Adrenal gland (tissue), 5 donors: ENCODE measurements around the gene SEMA3E.

ENCODE experiments used
- POLR2A ChIP-seq, 2 donors: fragments of 450-650 bp; IDR thresholded peaks; one replicate each; pipeline ENCODE4 v1.6.1; 2017; ENCODE audit warnings: antibody characterized with exemption in 2 of 2, mild to moderate bottlenecking in 2 of 2, moderate library complexity in 1 of 2
- TF ChIP-seq, protein P1 (sequence below), 6 experiments: fragments of 450-650 bp in 4 of 6; fragments of 200-600 bp in 2 of 6; sonication (generic) in 1 of 6; IDR thresholded peaks; 1 replicate in 5 of 6; 2 replicates in 1 of 6; pipeline versions ENCODE4 v1.5.1 to v1.8.0; 2016 to 2021; ENCODE audit warnings: antibody characterized with exemption in 6 of 6, mild to moderate bottlenecking in 2 of 6, moderate library complexity in 1 of 6
- donor health status: DM: no; HTN: no; CAD: no.

- TF ChIP-seq, protein P1, sequence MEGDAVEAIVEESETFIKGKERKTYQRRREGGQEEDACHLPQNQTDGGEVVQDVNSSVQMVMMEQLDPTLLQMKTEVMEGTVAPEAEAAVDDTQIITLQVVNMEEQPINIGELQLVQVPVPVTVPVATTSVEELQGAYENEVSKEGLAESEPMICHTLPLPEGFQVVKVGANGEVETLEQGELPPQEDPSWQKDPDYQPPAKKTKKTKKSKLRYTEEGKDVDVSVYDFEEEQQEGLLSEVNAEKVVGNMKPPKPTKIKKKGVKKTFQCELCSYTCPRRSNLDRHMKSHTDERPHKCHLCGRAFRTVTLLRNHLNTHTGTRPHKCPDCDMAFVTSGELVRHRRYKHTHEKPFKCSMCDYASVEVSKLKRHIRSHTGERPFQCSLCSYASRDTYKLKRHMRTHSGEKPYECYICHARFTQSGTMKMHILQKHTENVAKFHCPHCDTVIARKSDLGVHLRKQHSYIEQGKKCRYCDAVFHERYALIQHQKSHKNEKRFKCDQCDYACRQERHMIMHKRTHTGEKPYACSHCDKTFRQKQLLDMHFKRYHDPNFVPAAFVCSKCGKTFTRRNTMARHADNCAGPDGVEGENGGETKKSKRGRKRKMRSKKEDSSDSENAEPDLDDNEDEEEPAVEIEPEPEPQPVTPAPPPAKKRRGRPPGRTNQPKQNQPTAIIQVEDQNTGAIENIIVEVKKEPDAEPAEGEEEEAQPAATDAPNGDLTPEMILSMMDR (IDR thresholded peaks at IDR 0.05), result no peak
- no peak for TF ChIP-seq POLR2A (IDR thresholded peaks at IDR 0.05)
Measured at GRCh38 chr7:83339907-83340306, 309.0 kb downstream of the SEMA3E start.
